ENCODE data around the gene CAMTA1. TPM values are rescaled to one million over a fixed set of nuclear protein-coding genes. Genes with fewer than 3 reads are reported as not detected.

The CAMTA1 gene
- total RNA-seq, 1 donor from 2014 or later, result 77.6 TPM

- Histone ChIP-seq H3K36me3 (ENCODE audit: insufficient read depth, low read length) (no peaks in the 10 kb centered on the region), H3K4me1 (ENCODE audit: insufficient read depth, low read length) (peaks cover 10% of the 10 kb centered on the region), H3K4me3 (ENCODE audit: insufficient read depth, low read depth, low read length) (no peak overlapping the region), H2AFZ (ENCODE audit: low read depth, low read length) (no peak overlapping the region), H3K4me2 (ENCODE audit: low read length) (no peak overlapping the region), H4K20me1 (ENCODE audit: insufficient read depth, low read length) (no peaks in the 10 kb centered on the region), H3K79me2 (ENCODE audit: insufficient read depth, low read length) (no peaks in the 10 kb centered on the region), H3K27ac (ENCODE audit: low read depth, low read length) (no peak overlapping the region), H3K9me3 (ENCODE audit: insufficient read depth, low read depth, low read length) (no peaks in the 10 kb centered on the region), H3K9ac (ENCODE audit: low read length) (no peak overlapping the region), H3K27me3 (ENCODE audit: insufficient read depth, low read length) (no peaks in the 10 kb centered on the region)
- DNase-seq (ENCODE audit: low read depth) (no peak), FAIRE-seq (no peak)
- H3K4me3 Mint-ChIP-seq (ENCODE audit: unreplicated experiment), result no peak overlapping the region
- peaks cover 3% of the 10 kb centered on the region for H3K9me3 Mint-ChIP-seq (ENCODE audit: unreplicated experiment)
- no peaks in the 10 kb centered on the region for H3K36me3 Mint-ChIP-seq (ENCODE audit: low read depth, unreplicated experiment)
- no peak overlapping the region for H3K27ac Mint-ChIP-seq (ENCODE audit: unreplicated experiment)
- peaks cover 15% of the 10 kb centered on the region for H3K27me3 Mint-ChIP-seq (ENCODE audit: low read depth, unreplicated experiment)
- TF ChIP-seq EZH2 (IDR thresholded peaks at IDR 0.05; ENCODE audit: insufficient read depth, low read length), result no peak
- TF ChIP-seq CTCF (IDR thresholded peaks at IDR 0.05; ENCODE audit: insufficient read depth, low read depth, low read length), result no peak
- peaks cover 4% of the 10 kb centered on the region for H3K4me1 Mint-ChIP-seq (ENCODE audit: low read depth, unreplicated experiment)
These were observed 705.3 kb downstream of the CAMTA1 start for GRCh38 chr1:7490576-7490975.

- peak; percentile 84 for DNase-seq (ENCODE audit: low read depth)
- peaks cover 4% of the 10 kb centered on the region for H3K4me1 Mint-ChIP-seq (ENCODE audit: low read depth, unreplicated experiment)
- no peak for FAIRE-seq
- Histone ChIP-seq H3K9me3 (ENCODE audit: insufficient read depth, low read depth, low read length) (no peaks in the 10 kb centered on the region), H3K4me2 (ENCODE audit: low read length) (peak overlapping the region; percentile 64), H3K4me3 (ENCODE audit: insufficient read depth, low read depth, low read length) (no peak overlapping the region), H3K36me3 (ENCODE audit: insufficient read depth, low read length) (no peaks in the 10 kb centered on the region), H2AFZ (ENCODE audit: low read depth, low read length) (peak overlapping the region; percentile 65), H3K9ac (ENCODE audit: low read length) (peak overlapping the region; percentile 40), H3K27ac (ENCODE audit: low read depth, low read length) (peak overlapping the region; percentile 23), H3K79me2 (ENCODE audit: insufficient read depth, low read length) (no peaks in the 10 kb centered on the region), H4K20me1 (ENCODE audit: insufficient read depth, low read length) (no peaks in the 10 kb centered on the region), H3K27me3 (ENCODE audit: insufficient read depth, low read length) (no peaks in the 10 kb centered on the region), H3K4me1 (ENCODE audit: insufficient read depth, low read length) (peaks cover 10% of the 10 kb centered on the region)
- H3K4me3 Mint-ChIP-seq (ENCODE audit: unreplicated experiment), result no peak overlapping the region
- H3K36me3 Mint-ChIP-seq (ENCODE audit: low read depth, unreplicated experiment), result no peaks in the 10 kb centered on the region
- TF ChIP-seq EZH2 (IDR thresholded peaks at IDR 0.05; ENCODE audit: insufficient read depth, low read length), result no peak
- no peak overlapping the region for H3K27ac Mint-ChIP-seq (ENCODE audit: unreplicated experiment)
- H3K27me3 Mint-ChIP-seq (ENCODE audit: low read depth, unreplicated experiment), result peaks cover 10% of the 10 kb centered on the region
- peaks cover 3% of the 10 kb centered on the region for H3K9me3 Mint-ChIP-seq (ENCODE audit: unreplicated experiment)
These were observed 706.0 kb downstream of the CAMTA1 start for GRCh38 chr1:7491109-7491817.

- Mint-ChIP-seq H3K4me1 (ENCODE audit: low read depth, unreplicated experiment) (peaks cover 4% of the 10 kb centered on the region), H3K27me3 (ENCODE audit: low read depth, unreplicated experiment) (peaks cover 10% of the 10 kb centered on the region), H3K9me3 (ENCODE audit: unreplicated experiment) (peaks cover 2% of the 10 kb centered on the region), H3K36me3 (ENCODE audit: low read depth, unreplicated experiment) (no peaks in the 10 kb centered on the region), H3K4me3 (ENCODE audit: unreplicated experiment) (no peak overlapping the region), H3K27ac (ENCODE audit: unreplicated experiment) (no peak overlapping the region)
- Histone ChIP-seq H3K4me3 (ENCODE audit: insufficient read depth, low read depth, low read length) (no peak overlapping the region), H3K36me3 (ENCODE audit: insufficient read depth, low read length) (no peaks in the 10 kb centered on the region), H3K9me3 (ENCODE audit: insufficient read depth, low read depth, low read length) (no peaks in the 10 kb centered on the region), H2AFZ (ENCODE audit: low read depth, low read length) (peak overlapping the region; percentile 65), H3K9ac (ENCODE audit: low read length) (peak overlapping the region; percentile 40), H3K4me1 (ENCODE audit: insufficient read depth, low read length) (peaks cover 10% of the 10 kb centered on the region), H3K79me2 (ENCODE audit: insufficient read depth, low read length) (no peaks in the 10 kb centered on the region), H3K27me3 (ENCODE audit: insufficient read depth, low read length) (no peaks in the 10 kb centered on the region), H4K20me1 (ENCODE audit: insufficient read depth, low read length) (no peaks in the 10 kb centered on the region), H3K4me2 (ENCODE audit: low read length) (peak overlapping the region; percentile 64), H3K27ac (ENCODE audit: low read depth, low read length) (peak overlapping the region; percentile 23)
- TF ChIP-seq CTCF (IDR thresholded peaks at IDR 0.05; ENCODE audit: insufficient read depth, low read depth, low read length) (no peak), EZH2 (IDR thresholded peaks at IDR 0.05; ENCODE audit: insufficient read depth, low read length) (no peak)
- FAIRE-seq, result no peak
- DNase-seq (ENCODE audit: low read depth), result no peak
These were observed 706.5 kb downstream of the CAMTA1 start for GRCh38 chr1:7491818-7492173.

Measured in astrocyte (in vitro differentiated cells and primary cell).